ENCODE data around the gene DGKZ. TPM values are rescaled to one million over a fixed set of nuclear protein-coding genes. Genes with fewer than 3 reads are reported as not detected.
"Not testable (repeated sequence)": the region's sequence is repeated elsewhere in the genome, so short reads cannot be mapped to it uniquely, and the experiment has no call there.

DGKZ gene
- total and polyA plus RNA-seq, 2 experiments from 2014 or later, result 21.4 to 62.7 TPM

- H3K9me3 ChIP-seq (ENCODE audit: low read depth), result no peaks in the 10 kb centered on the region
- no peaks in the 10 kb centered on the region for H3K9me2 ChIP-seq (ENCODE audit: insufficient read depth)
- H3K9ac ChIP-seq, result no peak overlapping the region
- H3K27me3 ChIP-seq (replicated peaks; ENCODE audit: insufficient read depth), result no peaks in the 10 kb centered on the region
- WGBS, 2 experiments (ENCODE audit: low coverage in 1 of 2, low lambda C conversion rate in 2 of 2, missing lambda C conversion rate in 2 of 2), result 67 to 71% methylated on average over 23 to 25 of the region's 25 CpGs
- H3K4me2 ChIP-seq (ENCODE audit: unreplicated experiment), result no peak overlapping the region
- no peaks in the 10 kb centered on the region for H3F3A ChIP-seq (ENCODE audit: insufficient read depth)
- no peak overlapping the region for H3K4me3 ChIP-seq
- H3K4me1 ChIP-seq (ENCODE audit: insufficient read depth), result no peaks in the 10 kb centered on the region
- peak; percentile 80 for DNase-seq
- no peak overlapping the region for H3K27ac ChIP-seq
- no peak overlapping the region for H2AFZ ChIP-seq
- no peaks in the 10 kb centered on the region for H3K36me3 ChIP-seq (ENCODE audit: low read depth)
- in situ Hi-C loops (cut with MboI), result no loop called here
- no peaks in the 10 kb centered on the region for H4K20me1 ChIP-seq (ENCODE audit: insufficient read depth)
- no peak for TF ChIP-seq EZH2phosphoT487 (IDR thresholded peaks at IDR 0.05; ENCODE audit: insufficient read depth, low read depth)
- TF ChIP-seq EZH2 (IDR thresholded peaks at IDR 0.05; ENCODE audit: insufficient read depth, poor library complexity, severe bottlenecking), result no peak
- no peaks in the 10 kb centered on the region for H3K79me2 ChIP-seq (ENCODE audit: insufficient read depth)
These were observed 22.3 kb downstream of the DGKZ start for GRCh38 chr11:46369458-46370152.

- DNase-seq, result no peak
- H3K9me3 ChIP-seq (ENCODE audit: low read depth), result no peaks in the 10 kb centered on the region
- H3K9me2 ChIP-seq (ENCODE audit: insufficient read depth), result no peaks in the 10 kb centered on the region
- in situ Hi-C loops (cut with MboI), result no loop called here
- H3K4me2 ChIP-seq (ENCODE audit: unreplicated experiment), result no peak overlapping the region
- H3K27me3 ChIP-seq (replicated peaks; ENCODE audit: insufficient read depth), result no peaks in the 10 kb centered on the region
- H3K79me2 ChIP-seq (ENCODE audit: insufficient read depth), result no peaks in the 10 kb centered on the region
- H3F3A ChIP-seq (ENCODE audit: insufficient read depth), result no peaks in the 10 kb centered on the region
- WGBS, 2 experiments (ENCODE audit: low coverage in 1 of 2, low lambda C conversion rate in 2 of 2, missing lambda C conversion rate in 2 of 2), result 92 to 93% methylated on average over 13 of the region's 13 CpGs
- no peak overlapping the region for H3K4me3 ChIP-seq
- no peak overlapping the region for H3K27ac ChIP-seq
- H3K9ac ChIP-seq, result no peak overlapping the region
- no peaks in the 10 kb centered on the region for H3K4me1 ChIP-seq (ENCODE audit: insufficient read depth)
- no peaks in the 10 kb centered on the region for H4K20me1 ChIP-seq (ENCODE audit: insufficient read depth)
- TF ChIP-seq EZH2phosphoT487 (IDR thresholded peaks at IDR 0.05; ENCODE audit: insufficient read depth, low read depth), result no peak
- no peak for TF ChIP-seq EZH2 (IDR thresholded peaks at IDR 0.05; ENCODE audit: insufficient read depth, poor library complexity, severe bottlenecking)
- no peak overlapping the region for H2AFZ ChIP-seq
- no peaks in the 10 kb centered on the region for H3K36me3 ChIP-seq (ENCODE audit: low read depth)
These were observed 23.0 kb downstream of the DGKZ start for GRCh38 chr11:46370253-46370652.

- H2AFZ ChIP-seq; H3K27me3 ChIP-seq (replicated peaks; ENCODE audit: insufficient read depth); H3K9me3 ChIP-seq (ENCODE audit: low read depth); H3F3A ChIP-seq (ENCODE audit: insufficient read depth); H3K36me3 ChIP-seq (ENCODE audit: low read depth); H3K4me2 ChIP-seq (ENCODE audit: unreplicated experiment); H3K4me1 ChIP-seq (ENCODE audit: insufficient read depth); H3K9ac ChIP-seq; in situ Hi-C loops (cut with MboI); H3K27ac ChIP-seq; H3K79me2 ChIP-seq (ENCODE audit: insufficient read depth); DNase-seq; H4K20me1 ChIP-seq (ENCODE audit: insufficient read depth); H3K9me2 ChIP-seq (ENCODE audit: insufficient read depth); H3K4me3 ChIP-seq: not testable (repeated sequence)
- 97% methylated on average over 13 to 17 of the region's 19 CpGs for WGBS, 2 experiments (ENCODE audit: low coverage in 1 of 2, low lambda C conversion rate in 2 of 2, missing lambda C conversion rate in 2 of 2)
These were observed 24.0 kb downstream of the DGKZ start for GRCh38 chr11:46371262-46371661.

- 92 to 98% methylated on average over 10 of the region's 10 CpGs for WGBS, 2 experiments (ENCODE audit: low coverage in 1 of 2, low lambda C conversion rate in 2 of 2, missing lambda C conversion rate in 2 of 2)
- Histone ChIP-seq H3K27me3 (replicated peaks; ENCODE audit: insufficient read depth) (no peaks in the 10 kb centered on the region), H3K9me2 (ENCODE audit: insufficient read depth) (no peaks in the 10 kb centered on the region), H4K20me1 (ENCODE audit: insufficient read depth) (no peaks in the 10 kb centered on the region), H3K4me3 (no peak overlapping the region), H3K79me2 (ENCODE audit: insufficient read depth) (no peaks in the 10 kb centered on the region), H3K4me1 (ENCODE audit: insufficient read depth) (no peaks in the 10 kb centered on the region), H3K9me3 (ENCODE audit: low read depth) (no peaks in the 10 kb centered on the region), H3K27ac (no peak overlapping the region), H3K4me2 (ENCODE audit: unreplicated experiment) (no peak overlapping the region), H3K9ac (no peak overlapping the region), H2AFZ (no peak overlapping the region), H3K36me3 (ENCODE audit: low read depth) (no peaks in the 10 kb centered on the region), H3F3A (ENCODE audit: insufficient read depth) (no peaks in the 10 kb centered on the region)
- in situ Hi-C loops (cut with MboI), result no loop called here
- no peak for DNase-seq
- TF ChIP-seq EZH2phosphoT487 (IDR thresholded peaks at IDR 0.05; ENCODE audit: insufficient read depth, low read depth) (no peak), EZH2 (IDR thresholded peaks at IDR 0.05; ENCODE audit: insufficient read depth, poor library complexity, severe bottlenecking) (no peak)
These were observed 24.8 kb downstream of the DGKZ start for GRCh38 chr11:46372086-46372485.

- H3K9me3 ChIP-seq (ENCODE audit: low read depth); H3K4me1 ChIP-seq (ENCODE audit: insufficient read depth); H3K27ac ChIP-seq; in situ Hi-C loops (cut with MboI); H3K79me2 ChIP-seq (ENCODE audit: insufficient read depth); H3K36me3 ChIP-seq (ENCODE audit: low read depth); H3K4me2 ChIP-seq (ENCODE audit: unreplicated experiment); H3F3A ChIP-seq (ENCODE audit: insufficient read depth); H2AFZ ChIP-seq; H3K9me2 ChIP-seq (ENCODE audit: insufficient read depth); DNase-seq; H4K20me1 ChIP-seq (ENCODE audit: insufficient read depth); H3K4me3 ChIP-seq; H3K27me3 ChIP-seq (replicated peaks; ENCODE audit: insufficient read depth); H3K9ac ChIP-seq: not testable (repeated sequence)
- 90 to 96% methylated on average over 13 to 15 of the region's 15 CpGs for WGBS, 2 experiments (ENCODE audit: low coverage in 1 of 2, low lambda C conversion rate in 2 of 2, missing lambda C conversion rate in 2 of 2)
These were observed 25.2 kb downstream of the DGKZ start for GRCh38 chr11:46372501-46372900.

All from GM23248 (cell line).